Activated naive CD4-positive, alpha-beta T cell treated with anti-CD3 and anti-CD28 coated beads, Interleukin-2, amount 50 U/mL, for 24 hours (primary cell): ENCODE measurements around the gene GPER1.

Source experiments
- H3K27ac Mint-ChIP-seq: one replicate; pipeline ENCODE4 v1.8.0; 2021; ENCODE audit warnings: mild to moderate bottlenecking, mixed read lengths
- H3K27me3 Mint-ChIP-seq: one replicate; pipeline ENCODE4 v1.8.0; 2021; ENCODE audit warnings: mixed read lengths
- H3K36me3 Mint-ChIP-seq: one replicate; pipeline ENCODE4 v1.8.0; 2021; ENCODE audit warnings: mixed read lengths
- H3K4me1 Mint-ChIP-seq: one replicate; pipeline ENCODE4 v1.8.0; 2021; ENCODE audit warnings: mixed read lengths
- H3K4me3 Mint-ChIP-seq: one replicate; pipeline ENCODE4 v1.8.0; 2021; ENCODE audit warnings: mild to moderate bottlenecking, mixed read lengths
- H3K9me3 Mint-ChIP-seq: one replicate; pipeline ENCODE4 v1.8.0; 2021; ENCODE audit warnings: mixed read lengths

GPER1 gene

GRCh38 chr7:1100386-1100785 is 12.5 kb downstream of the GPER1 start:
- H3K4me1 Mint-ChIP-seq, result peaks cover 11% of the 10 kb centered on the region
- H3K9me3 Mint-ChIP-seq, result no peaks in the 10 kb centered on the region
- peaks cover 8% of the 10 kb centered on the region for H3K36me3 Mint-ChIP-seq
- no peaks in the 10 kb centered on the region for H3K27me3 Mint-ChIP-seq
- H3K4me3 Mint-ChIP-seq, result no peak overlapping the region
- no peak overlapping the region for H3K27ac Mint-ChIP-seq

- peaks cover 8% of the 10 kb centered on the region for H3K36me3 Mint-ChIP-seq
- no peaks in the 10 kb centered on the region for H3K9me3 Mint-ChIP-seq
- H3K27ac Mint-ChIP-seq, result no peak overlapping the region
- no peak overlapping the region for H3K4me3 Mint-ChIP-seq
- no peaks in the 10 kb centered on the region for H3K27me3 Mint-ChIP-seq
- H3K4me1 Mint-ChIP-seq, result peaks cover 11% of the 10 kb centered on the region
Measured at GRCh38 chr7:1100834-1101562, 13.1 kb downstream of the GPER1 start.

GRCh38 chr7:1101563-1102431 is 13.9 kb downstream of the GPER1 start:
- Mint-ChIP-seq H3K4me1 (peaks cover 11% of the 10 kb centered on the region), H3K27ac (no peak overlapping the region), H3K27me3 (no peaks in the 10 kb centered on the region), H3K36me3 (peaks cover 8% of the 10 kb centered on the region), H3K4me3 (no peak overlapping the region), H3K9me3 (no peaks in the 10 kb centered on the region)

GRCh38 chr7:1103009-1103788 is 15.3 kb downstream of the GPER1 start:
- Mint-ChIP-seq H3K4me1 (peaks cover 11% of the 10 kb centered on the region), H3K4me3 (no peak overlapping the region), H3K27ac (no peak overlapping the region), H3K27me3 (no peaks in the 10 kb centered on the region), H3K36me3 (peaks cover 3% of the 10 kb centered on the region), H3K9me3 (no peaks in the 10 kb centered on the region)

- Mint-ChIP-seq H3K27ac (no peak overlapping the region), H3K4me3 (no peak overlapping the region)
Measured at GRCh38 chr7:1103789-1104515, 16.0 kb downstream of the GPER1 start.

GRCh38 chr7:1104516-1105179 is 16.7 kb downstream of the GPER1 start:
- no peaks in the 10 kb centered on the region for H3K27me3 Mint-ChIP-seq
- H3K4me3 Mint-ChIP-seq, result no peak overlapping the region
- no peaks in the 10 kb centered on the region for H3K9me3 Mint-ChIP-seq
- H3K36me3 Mint-ChIP-seq, result no peaks in the 10 kb centered on the region
- H3K27ac Mint-ChIP-seq, result no peak overlapping the region
- H3K4me1 Mint-ChIP-seq, result peaks cover 11% of the 10 kb centered on the region

More at GRCh38 chr7:1103789-1104515, 16.0 kb downstream of the GPER1 start:
- H3K4me1 Mint-ChIP-seq, result peaks cover 11% of the 10 kb centered on the region
- no peaks in the 10 kb centered on the region for H3K27me3 Mint-ChIP-seq
- H3K9me3 Mint-ChIP-seq, result no peaks in the 10 kb centered on the region
- H3K36me3 Mint-ChIP-seq, result peaks cover 2% of the 10 kb centered on the region

- H3K9me3 Mint-ChIP-seq, result no peaks in the 10 kb centered on the region
- H3K4me3 Mint-ChIP-seq, result no peak overlapping the region
- H3K27me3 Mint-ChIP-seq, result no peaks in the 10 kb centered on the region
- H3K27ac Mint-ChIP-seq, result no peak overlapping the region
- peaks cover 11% of the 10 kb centered on the region for H3K4me1 Mint-ChIP-seq
- no peaks in the 10 kb centered on the region for H3K36me3 Mint-ChIP-seq
Measured at GRCh38 chr7:1105189-1105588, 17.3 kb downstream of the GPER1 start.

- no peaks in the 10 kb centered on the region for H3K36me3 Mint-ChIP-seq
- no peak overlapping the region for H3K4me3 Mint-ChIP-seq
Measured at GRCh38 chr7:1106063-1106792, 18.3 kb downstream of the GPER1 start.

GRCh38 chr7:1106793-1107421 is 19.0 kb downstream of the GPER1 start:
- Mint-ChIP-seq H3K27me3 (no peaks in the 10 kb centered on the region), H3K4me1 (peaks cover 11% of the 10 kb centered on the region), H3K36me3 (no peaks in the 10 kb centered on the region), H3K9me3 (no peaks in the 10 kb centered on the region), H3K27ac (no peak overlapping the region), H3K4me3 (no peak overlapping the region)

More at GRCh38 chr7:1106063-1106792, 18.3 kb downstream of the GPER1 start:
- Mint-ChIP-seq H3K27me3 (no peaks in the 10 kb centered on the region), H3K27ac (no peak overlapping the region), H3K4me1 (peaks cover 11% of the 10 kb centered on the region), H3K9me3 (no peaks in the 10 kb centered on the region)

- no peak overlapping the region for H3K4me3 Mint-ChIP-seq
- peaks cover 11% of the 10 kb centered on the region for H3K4me1 Mint-ChIP-seq
- no peaks in the 10 kb centered on the region for H3K9me3 Mint-ChIP-seq
- H3K36me3 Mint-ChIP-seq, result no peaks in the 10 kb centered on the region
- H3K27me3 Mint-ChIP-seq, result no peaks in the 10 kb centered on the region
- no peak overlapping the region for H3K27ac Mint-ChIP-seq
Measured at GRCh38 chr7:1108264-1108920, 20.5 kb downstream of the GPER1 start.

- no peak overlapping the region for H3K4me3 Mint-ChIP-seq
- no peaks in the 10 kb centered on the region for H3K9me3 Mint-ChIP-seq
- H3K27me3 Mint-ChIP-seq, result no peaks in the 10 kb centered on the region
- H3K36me3 Mint-ChIP-seq, result no peaks in the 10 kb centered on the region
- H3K27ac Mint-ChIP-seq, result no peak overlapping the region
- peaks cover 6% of the 10 kb centered on the region for H3K4me1 Mint-ChIP-seq
Measured at GRCh38 chr7:1109581-1110310, 21.8 kb downstream of the GPER1 start.

GRCh38 chr7:1110358-1110757 is 22.4 kb downstream of the GPER1 start:
- no peaks in the 10 kb centered on the region for H3K9me3 Mint-ChIP-seq
- H3K27ac Mint-ChIP-seq, result no peak overlapping the region
- no peaks in the 10 kb centered on the region for H3K27me3 Mint-ChIP-seq
- H3K36me3 Mint-ChIP-seq, result no peaks in the 10 kb centered on the region
- H3K4me3 Mint-ChIP-seq, result no peak overlapping the region
- no peaks in the 10 kb centered on the region for H3K4me1 Mint-ChIP-seq

- Mint-ChIP-seq H3K4me3 (no peak overlapping the region), H3K27ac (no peak overlapping the region), H3K27me3 (no peaks in the 10 kb centered on the region), H3K4me1 (no peaks in the 10 kb centered on the region), H3K36me3 (no peaks in the 10 kb centered on the region), H3K9me3 (no peaks in the 10 kb centered on the region)
Measured at GRCh38 chr7:1111156-1111555, 23.2 kb downstream of the GPER1 start.
